ENCODE measurements around the gene GABRG3. TPM values are rescaled to one million over a fixed set of nuclear protein-coding genes. Genes with fewer than 3 reads are reported as not detected.

GABRG3 gene
- polyA plus RNA-seq, 12 donors = 0.14 to 1.3 (median 0.29) TPM; not detected in 2

- DNase-seq = no peak
Measured at GRCh38 chr15:27095886-27096624, 125.1 kb downstream of the GABRG3 start.

GRCh38 chr15:27097506-27097905 lies 126.5 kb downstream of the GABRG3 start:
- no peak for DNase-seq

GRCh38 chr15:27101982-27102381 lies 131.0 kb downstream of the GABRG3 start:
- no peak for DNase-seq

GRCh38 chr15:27111323-27111722 lies 140.3 kb downstream of the GABRG3 start:
- DNase-seq = no peak

- no peak for DNase-seq
Measured at GRCh38 chr15:27114473-27114872, 143.5 kb downstream of the GABRG3 start.

GRCh38 chr15:27119695-27120266 lies 148.8 kb downstream of the GABRG3 start:
- DNase-seq = no peak

GRCh38 chr15:27121672-27122071 lies 150.7 kb downstream of the GABRG3 start:
- DNase-seq = no peak

GRCh38 chr15:27123291-27123690 lies 152.3 kb downstream of the GABRG3 start:
- no peak for DNase-seq

- no peak for DNase-seq
Measured at GRCh38 chr15:27123808-27124207, 152.8 kb downstream of the GABRG3 start.

- DNase-seq = no peak
Measured at GRCh38 chr15:27124287-27124871, 153.4 kb downstream of the GABRG3 start.

- DNase-seq = no peak
Measured at GRCh38 chr15:27125185-27125584, 154.2 kb downstream of the GABRG3 start.

GRCh38 chr15:27126449-27126848 lies 155.5 kb downstream of the GABRG3 start:
- DNase-seq = no peak

GRCh38 chr15:27127815-27128570 lies 157.0 kb downstream of the GABRG3 start:
- DNase-seq = no peak

- DNase-seq = no peak
Measured at GRCh38 chr15:27133249-27133648, 162.3 kb downstream of the GABRG3 start.

GRCh38 chr15:27134481-27134880 lies 163.5 kb downstream of the GABRG3 start:
- DNase-seq = no peak

- no peak for DNase-seq
Measured at GRCh38 chr15:27135151-27135550, 164.2 kb downstream of the GABRG3 start.

- no peak for DNase-seq
Measured at GRCh38 chr15:27137127-27137526, 166.1 kb downstream of the GABRG3 start.

- no peak for DNase-seq
Measured at GRCh38 chr15:27165590-27165989, 194.6 kb downstream of the GABRG3 start.

GRCh38 chr15:27166917-27167316 lies 195.9 kb downstream of the GABRG3 start:
- DNase-seq = no peak

- DNase-seq = no peak
Measured at GRCh38 chr15:27167738-27168137, 196.8 kb downstream of the GABRG3 start.

- DNase-seq = no peak
Measured at GRCh38 chr15:27170851-27171250, 199.9 kb downstream of the GABRG3 start.

- no peak for DNase-seq
Measured at GRCh38 chr15:27172821-27173220, 201.8 kb downstream of the GABRG3 start.
